ENCODE results near the gene NFKB2.

NFKB2 gene

DNA sequence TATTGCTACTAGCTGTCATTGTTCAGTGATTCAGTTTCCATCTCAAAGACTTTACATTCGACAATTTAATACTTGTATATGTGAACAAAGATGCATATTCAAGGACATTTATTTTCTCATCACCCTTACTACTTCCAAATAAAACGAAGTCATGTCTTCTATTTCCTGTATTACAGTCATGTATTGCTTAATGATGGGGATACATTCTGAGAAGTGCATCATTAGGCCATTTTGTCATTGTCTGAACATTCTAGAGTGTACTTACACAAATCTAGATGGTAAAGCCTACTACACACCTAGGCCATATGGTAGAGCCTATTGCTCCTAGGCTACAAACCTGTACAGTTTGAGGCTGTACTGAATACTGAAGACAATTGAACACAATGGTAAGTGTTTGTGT is 49.3 kb downstream of the NFKB2 start:
- Histone ChIP-seq H3K4me3 (ENCODE audit: low read depth, low read length) (no peak overlapping the region), H3K27me3 (no peaks in the 10 kb centered on the region), H3K4me1 (no peaks in the 10 kb centered on the region), H3K36me3 (no peaks in the 10 kb centered on the region), H3K9me3 (no peaks in the 10 kb centered on the region)
- TF ChIP-seq, protein P1, sequence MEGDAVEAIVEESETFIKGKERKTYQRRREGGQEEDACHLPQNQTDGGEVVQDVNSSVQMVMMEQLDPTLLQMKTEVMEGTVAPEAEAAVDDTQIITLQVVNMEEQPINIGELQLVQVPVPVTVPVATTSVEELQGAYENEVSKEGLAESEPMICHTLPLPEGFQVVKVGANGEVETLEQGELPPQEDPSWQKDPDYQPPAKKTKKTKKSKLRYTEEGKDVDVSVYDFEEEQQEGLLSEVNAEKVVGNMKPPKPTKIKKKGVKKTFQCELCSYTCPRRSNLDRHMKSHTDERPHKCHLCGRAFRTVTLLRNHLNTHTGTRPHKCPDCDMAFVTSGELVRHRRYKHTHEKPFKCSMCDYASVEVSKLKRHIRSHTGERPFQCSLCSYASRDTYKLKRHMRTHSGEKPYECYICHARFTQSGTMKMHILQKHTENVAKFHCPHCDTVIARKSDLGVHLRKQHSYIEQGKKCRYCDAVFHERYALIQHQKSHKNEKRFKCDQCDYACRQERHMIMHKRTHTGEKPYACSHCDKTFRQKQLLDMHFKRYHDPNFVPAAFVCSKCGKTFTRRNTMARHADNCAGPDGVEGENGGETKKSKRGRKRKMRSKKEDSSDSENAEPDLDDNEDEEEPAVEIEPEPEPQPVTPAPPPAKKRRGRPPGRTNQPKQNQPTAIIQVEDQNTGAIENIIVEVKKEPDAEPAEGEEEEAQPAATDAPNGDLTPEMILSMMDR (IDR thresholded peaks at IDR 0.05; ENCODE audit: low read depth, low read length): no peak
- no peak for DNase-seq

GRCh38 chr10:102449321-102450123 is 54.0 kb downstream of the NFKB2 start:
- Histone ChIP-seq H3K36me3 (no peaks in the 10 kb centered on the region), H3K4me1 (no peaks in the 10 kb centered on the region), H3K4me3 (ENCODE audit: low read depth, low read length) (peak overlapping the region; percentile 68), H3K27me3 (no peaks in the 10 kb centered on the region), H3K9me3 (no peaks in the 10 kb centered on the region)
- peak; percentile 41 for DNase-seq
- TF ChIP-seq, protein P1 (IDR thresholded peaks at IDR 0.05; ENCODE audit: low read depth, low read length): no peak

- no peak for DNase-seq
Observed at GRCh38 chr10:102450124-102450373, 54.5 kb downstream of the NFKB2 start.

DNA sequence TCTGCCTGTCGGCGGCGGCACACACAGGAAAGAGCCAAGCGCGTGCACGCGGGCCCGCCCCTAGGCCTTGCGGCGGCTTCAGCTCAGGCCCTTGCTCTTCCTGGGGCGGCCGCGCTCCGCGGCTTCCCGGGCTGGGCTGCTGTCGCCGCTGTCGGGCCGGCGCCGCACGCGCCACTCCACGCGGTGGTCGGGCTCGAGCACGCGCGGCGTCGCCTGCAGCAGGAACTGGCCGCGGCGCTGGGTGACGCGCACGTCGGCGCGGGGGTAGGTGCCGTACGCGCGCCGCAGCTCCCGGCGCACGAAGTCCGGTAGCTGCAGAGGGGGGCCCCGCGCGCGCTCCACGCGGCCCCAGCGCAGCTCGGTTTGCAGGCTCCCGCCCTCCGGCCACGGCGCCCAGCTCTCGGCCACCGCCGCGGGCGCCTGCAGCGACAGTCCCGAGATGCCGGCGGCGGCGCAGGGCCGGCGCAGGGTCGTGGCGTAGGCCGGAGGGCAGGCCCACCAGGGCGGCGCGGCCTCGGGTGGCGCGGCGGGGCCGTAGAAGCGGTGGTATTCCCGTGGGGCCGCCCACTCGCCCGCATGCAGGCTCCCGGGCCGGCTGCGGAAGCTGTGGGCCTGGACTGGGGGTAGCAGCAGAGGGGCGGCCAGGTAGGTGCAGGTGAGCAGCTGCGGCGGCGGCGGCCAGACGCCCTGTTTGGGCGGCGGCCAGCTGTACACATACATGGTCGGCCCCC is 55.0 kb downstream of the NFKB2 start:
- Histone ChIP-seq H3K4me3 (ENCODE audit: low read depth, low read length) (peak overlapping the region; percentile 68), H3K4me1 (no peaks in the 10 kb centered on the region), H3K36me3 (no peaks in the 10 kb centered on the region), H3K27me3 (no peaks in the 10 kb centered on the region), H3K9me3 (no peaks in the 10 kb centered on the region)
- TF ChIP-seq, protein P1 (IDR thresholded peaks at IDR 0.05; ENCODE audit: low read depth, low read length): no peak
- DNase-seq: peak; percentile 86

More at GRCh38 chr10:102450124-102450373, 54.5 kb downstream of the NFKB2 start:
- H3K36me3 ChIP-seq: no peaks in the 10 kb centered on the region
- H3K4me1 ChIP-seq: no peaks in the 10 kb centered on the region
- TF ChIP-seq, protein P1 (IDR thresholded peaks at IDR 0.05; ENCODE audit: low read depth, low read length): no peak
- H3K9me3 ChIP-seq: no peaks in the 10 kb centered on the region
- H3K4me3 ChIP-seq (ENCODE audit: low read depth, low read length): peak overlapping the region; percentile 68
- H3K27me3 ChIP-seq: no peaks in the 10 kb centered on the region

DNA sequence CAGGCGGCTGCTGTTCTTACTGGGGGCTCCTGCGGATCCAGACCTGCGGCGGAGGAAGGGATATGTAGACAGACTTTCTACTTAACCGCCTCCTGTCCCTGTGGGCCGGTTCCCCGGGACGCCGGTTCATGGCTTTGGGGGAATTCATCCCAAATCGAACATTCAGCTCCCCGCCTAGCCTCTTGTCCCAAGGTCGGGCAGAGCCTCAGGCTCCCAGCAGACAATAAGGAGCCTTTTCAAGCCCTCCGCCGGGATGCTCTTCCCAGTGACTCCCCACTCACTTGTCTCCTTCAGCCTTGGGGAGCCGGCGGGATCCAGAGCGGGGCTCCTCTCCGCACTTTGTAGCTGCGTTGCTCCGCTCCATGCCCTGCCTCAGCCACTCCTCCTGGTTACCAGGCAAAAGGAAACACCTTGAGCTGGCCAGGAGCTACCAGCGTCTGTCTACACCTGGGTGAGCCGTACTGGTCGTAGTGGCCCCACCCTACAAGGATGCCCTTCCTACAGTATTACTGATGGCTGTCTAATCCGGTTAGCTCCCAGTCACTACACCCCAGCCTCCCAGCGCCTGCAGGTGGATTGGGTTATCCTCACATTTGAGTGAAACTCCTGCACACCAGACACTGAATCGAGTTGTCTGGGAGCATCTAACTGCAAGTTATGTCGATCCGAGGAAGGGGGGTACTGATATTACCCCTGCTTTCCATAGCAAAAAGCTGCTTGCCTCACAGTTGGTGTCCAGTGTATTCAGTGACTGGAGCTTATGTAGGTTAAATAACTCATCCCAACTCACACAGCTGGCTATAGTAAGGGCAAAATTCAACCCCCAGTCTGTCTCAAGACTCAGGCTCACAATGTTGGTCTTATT is 55.8 kb downstream of the NFKB2 start, which contains the start of gene C10orf95:
TSS of gene C10orf95 (minus strand) at position 439 of the 865 bp plus-strand sequence. CDS start 450 bp downstream, outside the sequence.
- Histone ChIP-seq H3K27me3 (no peaks in the 10 kb centered on the region), H3K9me3 (no peaks in the 10 kb centered on the region), H3K36me3 (no peaks in the 10 kb centered on the region), H3K4me3 (ENCODE audit: low read depth, low read length) (peak within 1 kb of the TSS; percentile 68), H3K4me1 (no peaks in the 10 kb centered on the region)
- TF ChIP-seq, protein P1 (IDR thresholded peaks at IDR 0.05; ENCODE audit: low read depth, low read length): no peak
- DNase-seq: no peak
